GM10248 (cell line): ENCODE measurements around the gene TSSK2.
"Not testable (repeated sequence)": the region's sequence is repeated elsewhere in the genome, so short reads cannot be mapped to it uniquely, and the experiment has no call there.

Source experiments
- CTCF ChIA-PET: fragments of 300-600 bp; sonication (Branson Sonifier 250); formaldehyde crosslinking; extraction: SDS; loops from one replicate; lab custom pipeline; 2021; ENCODE audit warnings: antibody characterized with exemption; lab: Yijun Ruan, JAX
- POLR2A ChIA-PET: fragments of 350-650 bp; sonication (Branson Sonifier 250); formaldehyde crosslinking; extraction: SDS; loops from one replicate; lab custom pipeline; 2020; ENCODE audit warnings: antibody characterized with exemption; lab: Yijun Ruan, JAX
- DNase-seq: peaks from one replicate; pipeline ENCODE4 v3.0.0; 2012; ENCODE audit errors: extremely low spot score
- CTCF ChIP-seq: IDR thresholded peaks from 2 replicates; pipeline ENCODE4 v1.5.1; 2012; ENCODE audit warnings: mild to moderate bottlenecking, low read depth; ENCODE audit errors: extremely low read depth, missing control alignments, control extremely low read depth

TSSK2 gene

DNA sequence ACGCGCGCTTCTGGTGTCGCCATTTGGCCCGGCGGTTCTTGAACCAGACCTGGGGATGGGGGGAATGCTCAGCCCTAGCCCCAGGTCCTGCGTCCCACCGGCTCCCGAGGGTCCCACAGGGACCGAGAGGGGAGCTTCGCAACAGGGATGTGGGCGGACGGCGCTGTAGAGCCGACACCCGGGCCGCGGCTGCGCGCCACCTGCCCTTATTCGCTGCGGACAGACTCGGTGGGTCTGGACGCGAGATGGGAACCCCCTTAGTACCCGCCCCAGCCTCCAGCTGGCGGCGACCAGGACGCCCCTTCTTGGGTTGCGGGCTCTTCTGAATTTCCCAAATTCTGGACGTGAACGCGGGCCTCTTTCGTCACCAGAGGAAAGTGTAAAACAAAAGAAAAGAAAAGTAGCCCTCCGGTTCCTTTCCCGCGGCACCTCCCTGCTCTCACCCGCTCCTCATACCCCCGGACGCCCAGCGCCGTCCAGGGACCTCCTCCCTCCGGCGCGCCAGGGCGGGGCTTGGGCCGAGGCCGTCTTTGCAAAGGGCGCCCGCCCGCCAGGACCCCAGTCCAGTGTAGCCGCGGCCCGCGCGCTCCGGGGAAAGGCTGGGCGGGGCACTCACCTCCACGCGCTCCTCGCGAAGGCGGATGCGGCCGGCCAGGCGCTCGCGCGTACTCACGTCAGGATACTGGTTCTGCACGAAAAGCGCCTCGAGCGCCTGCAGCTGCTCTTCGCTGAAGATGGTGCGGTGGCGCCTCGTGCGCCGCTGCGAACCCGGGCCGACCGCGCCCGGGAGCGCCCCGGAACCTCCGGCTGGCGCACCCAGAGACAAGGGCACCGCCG, 18.2 kb downstream of the TSSK2 start:
- TF ChIP-seq CTCF: no peak
- DNase-seq: no peak
- ChIA-PET POLR2A (no interaction called here), CTCF (interaction anchor here (0.7 to 0.9 kb wide), 3 partner anchors 18 to 481 kb away, joined by 3 to 4 read pairs (median 3); partner anchors contain the start of genes DGCR2 and TSSK2)

DNA sequence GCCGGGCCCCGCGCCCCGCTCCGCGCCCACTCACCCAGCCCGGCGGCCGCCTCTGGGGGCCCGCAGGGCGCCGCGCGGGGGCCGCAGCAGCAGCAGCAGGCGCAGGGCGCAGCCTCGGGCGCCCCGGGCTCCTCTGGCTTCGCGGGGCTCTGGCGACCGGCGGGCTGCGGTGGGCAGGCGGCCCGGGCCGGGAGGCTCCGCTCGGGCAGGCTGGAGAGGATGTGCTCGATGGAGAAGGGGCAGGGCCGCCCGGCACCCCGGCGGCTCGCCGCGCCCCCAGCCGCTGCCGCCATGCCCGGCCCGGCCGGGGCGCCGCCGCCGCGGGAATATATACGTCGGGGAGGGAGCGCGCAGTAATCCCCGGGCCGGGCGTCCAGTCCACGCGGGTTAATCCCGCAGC, 18.9 kb downstream of the TSSK2 start, which contains the start of gene GSC2:
GSC2 (minus strand) TSS at position 302 of the 400 bp plus-strand sequence; CDS start at position 293, 9 bp downstream.
- DNase-seq: no peak
- ChIA-PET POLR2A (no interaction called here), CTCF (no interaction called here)
- TF ChIP-seq CTCF: no peak

GRCh38 chr22:19150482-19151328, 19.6 kb downstream of the TSSK2 start:
- ChIA-PET POLR2A (no interaction called here), CTCF (no interaction called here)
- DNase-seq: no peak
- no peak for TF ChIP-seq CTCF

DNA sequence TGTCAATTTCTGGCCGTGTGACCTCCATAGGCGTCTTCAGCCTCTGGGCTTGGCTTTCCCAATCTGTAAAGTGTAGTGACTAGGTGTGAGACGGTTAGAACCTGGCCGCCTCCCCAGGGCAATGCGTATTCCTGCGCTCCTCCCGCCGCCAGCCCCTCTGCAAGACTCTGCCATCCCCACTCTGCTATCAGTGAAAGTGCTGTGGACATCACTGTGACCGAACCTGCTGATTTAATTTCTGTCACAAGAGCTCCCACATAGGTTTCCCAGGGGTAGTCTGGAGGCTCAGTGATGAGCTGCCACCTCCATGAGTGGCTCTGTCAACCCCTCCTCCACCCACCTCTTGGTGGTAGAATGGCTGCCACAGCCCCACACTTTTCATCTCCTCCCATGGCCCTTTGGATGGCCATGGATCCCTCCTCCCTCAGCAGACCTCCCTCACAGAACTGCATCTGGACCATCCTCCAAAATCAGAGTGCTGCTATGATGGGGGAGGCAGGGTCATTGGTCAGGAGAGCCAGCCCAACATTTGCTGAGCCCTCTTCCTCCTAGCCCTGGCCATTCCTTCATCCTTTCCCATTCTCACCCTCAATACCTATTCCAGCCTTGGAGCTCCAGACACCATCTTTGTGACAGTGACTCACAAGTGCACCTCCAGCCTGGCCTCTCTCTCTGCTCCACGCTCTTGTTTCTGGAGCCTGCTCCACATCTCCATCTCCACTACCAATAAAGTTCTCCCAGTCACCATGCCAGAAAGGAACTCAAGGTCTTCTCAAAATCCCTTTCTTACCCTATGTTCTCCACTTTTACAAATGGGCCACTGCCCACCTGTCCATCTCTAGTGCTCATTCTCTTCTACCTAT, 20.5 kb downstream of the TSSK2 start:
- no peak for DNase-seq
- ChIA-PET POLR2A (no interaction called here), CTCF (no interaction called here)
- no peak for TF ChIP-seq CTCF

DNA sequence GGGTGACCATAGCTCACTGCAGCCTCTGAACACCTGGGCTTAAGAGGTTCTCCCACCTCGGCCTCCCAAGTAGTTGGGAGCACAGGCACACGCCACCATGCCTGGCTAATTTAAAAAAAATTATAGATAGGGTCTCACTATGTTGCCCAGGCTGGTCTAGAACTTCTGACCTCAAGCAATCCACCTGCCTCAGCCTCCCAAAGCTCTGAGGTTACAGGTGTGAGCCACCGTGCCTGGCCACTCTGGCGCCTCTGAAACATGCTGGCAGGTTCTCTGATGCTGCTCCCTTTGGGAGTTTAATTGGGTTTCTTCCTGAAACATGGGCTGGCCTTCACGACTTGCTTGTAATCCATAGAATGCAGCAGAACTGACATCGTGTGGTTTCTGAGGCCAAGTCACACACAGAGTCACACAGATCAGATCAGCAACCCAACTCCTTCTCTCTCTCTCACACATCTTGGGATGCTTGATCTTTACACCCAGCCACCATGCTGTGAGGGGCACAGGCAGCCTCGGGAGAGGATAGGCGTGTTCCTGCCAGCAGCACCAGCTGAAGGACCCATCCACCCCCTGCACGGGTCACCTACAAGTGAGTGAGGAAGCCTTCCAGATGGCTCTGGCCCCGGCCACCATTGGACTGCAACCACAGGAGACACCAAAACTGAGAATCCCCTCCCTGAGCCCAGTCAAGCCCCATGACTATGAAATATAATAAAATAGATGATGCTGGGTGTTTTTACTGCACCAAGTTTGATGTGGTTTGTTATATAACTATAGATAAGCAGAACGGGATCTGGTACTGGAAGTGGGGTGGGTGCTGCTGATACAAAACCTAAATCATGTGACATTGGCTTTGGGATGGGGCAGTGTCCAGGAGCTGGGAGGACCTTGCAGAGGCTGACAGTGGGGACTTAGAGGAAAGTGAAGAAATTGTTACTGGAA, 22.1 kb downstream of the TSSK2 start:
- DNase-seq: no peak
- CTCF ChIA-PET: interaction anchor here (0.8 to 4.1 kb wide), 2 partner anchors 8 to 26 kb away, joined by 3 to 39 read pairs; partner anchors contain the start of gene ESS2
- POLR2A ChIA-PET: no interaction called here
- TF ChIP-seq CTCF: no peak

DNA sequence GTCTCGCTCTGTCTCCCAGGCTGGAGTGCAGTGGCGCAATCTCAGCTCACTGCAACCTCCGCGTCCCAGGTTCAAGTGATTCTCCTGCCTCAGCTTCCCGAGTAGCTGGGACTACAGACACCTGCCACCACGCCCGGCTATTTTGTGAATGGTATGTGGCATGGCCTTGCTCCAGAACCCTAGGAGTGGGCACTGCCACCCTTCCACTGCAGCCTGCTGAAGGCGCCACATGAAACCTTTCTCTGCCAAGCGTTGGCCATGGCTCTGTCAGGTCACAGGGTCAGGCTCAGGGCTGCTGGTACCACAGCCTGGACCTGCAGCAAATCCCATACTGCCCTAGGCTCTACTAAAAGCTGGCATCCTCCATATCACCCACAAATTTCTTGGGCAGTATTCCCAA, 25.0 kb downstream of the TSSK2 start:
- CTCF ChIA-PET: interaction anchor here (0.9 to 4.1 kb wide), 3 partner anchors 11 to 474 kb away, joined by 3 to 39 read pairs (median 6); partner anchors contain the start of genes ESS2 and SLC25A1

GRCh38 chr22:19158649-19159048, 27.5 kb downstream of the TSSK2 start:
- CTCF ChIA-PET: interaction anchor here (1.0 to 2.1 kb wide), 3 partner anchors 21 to 472 kb away, joined by 3 to 6 read pairs (median 5); partner anchors contain the start of gene SLC25A1
- not testable (repeated sequence) for DNase-seq
- POLR2A ChIA-PET: interaction anchor here (0.7 kb wide), 1 partner anchor 35 kb away, joined by 5 read pairs; no protein-coding TSS in a partner anchor

More for the DNA sequence above, 25.0 kb downstream of the TSSK2 start:
- POLR2A ChIA-PET, DNase-seq: not testable (repeated sequence)
